Transverse colon (tissue), 4 donors: Measurements from ENCODE around the gene VSIG4. TPM values are rescaled to one million over a fixed set of nuclear protein-coding genes. Genes with fewer than 3 reads are reported as not detected.

Source experiments
- DNase-seq: peaks from one replicate; pipeline ENCODE4 v3.0.0-alpha.2; 2019
- H3K27ac ChIP-seq, 4 donors: fragments of 200-600 bp; sonication (generic); 2 replicates each; pipeline ENCODE4 v1.5.1; 2016 to 2018; ENCODE audit warnings: inconsistent platforms in 4 of 4
- H3K27me3 ChIP-seq: fragments of 200-600 bp; sonication (generic); 2 replicates; pipeline ENCODE4 v1.5.1; 2017; ENCODE audit warnings: inconsistent platforms
- H3K36me3 ChIP-seq, 4 donors: fragments of 200-600 bp; sonication (generic); 2 replicates each; pipeline ENCODE4 v1.5.1; 2017 to 2019; ENCODE audit warnings: inconsistent platforms in 4 of 4
- H3K4me1 ChIP-seq, 4 donors: fragments of 200-600 bp; sonication (generic); 2 replicates each; pipeline ENCODE4 v1.5.1; 2017 to 2020; ENCODE audit warnings: inconsistent platforms in 4 of 4
- H3K4me3 ChIP-seq, 4 donors: fragments of 200-600 bp; sonication (generic); 1 replicate in 1 of 4; 2 replicates in 3 of 4; pipeline versions ENCODE4 v1.5.1 to v1.6.1; 2017 to 2019; ENCODE audit warnings: inconsistent platforms in 4 of 4
- H3K9me3 ChIP-seq, 2 donors: fragments of 200-600 bp; sonication (generic); 2 replicates each; pipeline ENCODE4 v1.5.1; 2017 to 2019; ENCODE audit warnings: inconsistent platforms in 2 of 2
- EP300 ChIP-seq: sonication (generic); formaldehyde crosslinking; IDR thresholded peaks from one replicate; pipeline ENCODE4 v1.6.1; 2017; ENCODE audit warnings: antibody characterized with exemption, low read depth
- POLR2A ChIP-seq: fragments of 450-650 bp; IDR thresholded peaks from one replicate; pipeline ENCODE4 v1.6.1; 2016; ENCODE audit warnings: antibody characterized with exemption, mild to moderate bottlenecking, moderate library complexity
- POLR2AphosphoS5 ChIP-seq, 3 donors: sonication (generic); formaldehyde crosslinking; IDR thresholded peaks; one replicate each; pipeline ENCODE4 v1.6.1; 2016; ENCODE audit warnings: antibody characterized with exemption in 3 of 3
- WGBS, 2 donors: methylation state at CpG; one replicate each; pipeline ENCODE4 v1.1.5; 2018; ENCODE audit warnings: low coverage in 1 of 2; 5-methylcytosine and 5-hydroxymethylcytosine counted together
- in situ Hi-C, 4 donors: fragments of 200-750 bp; cut with MboI; loops; one replicate each; pipeline versions ENCODE4 v1.15.0 to v1.15.1; 2017; ENCODE audit warnings: low sequenced_read_pairs in 3 of 4, low pct_ligation_motif_present in 1 of 4, low pct_unique_long_range_greater_than_20kb in 1 of 4
- intact Hi-C: fragments of 100-400 bp; cut with DNase I; formaldehyde crosslinking; loops from one replicate; pipeline ENCODE4 v1.15.1; 2023; ENCODE audit warnings: low total_unique reads
- total RNA-seq, 4 donors: library from RNA; depleted of rRNA; stranded (reverse); fragments of >200 nt; gene quantifications; one replicate each; pipeline ENCODE4 v1.1.0, GENCODE V29; 2016
- TF ChIP-seq, protein P1 (sequence below), 5 experiments: fragments of 200-600 bp in 3 of 5; fragments of 450-650 bp in 2 of 5; sonication (generic) in 3 of 5; IDR thresholded peaks; 1 replicate in 2 of 5; 2 replicates in 3 of 5; pipeline ENCODE4 v1.5.1; 2016 to 2017; ENCODE audit warnings: antibody characterized with exemption in 5 of 5, inconsistent platforms in 3 of 5, mild to moderate bottlenecking in 2 of 5, moderate library complexity in 1 of 5

VSIG4 gene
- total RNA-seq, 4 donors from 2014 or later, result 7.5 to 66.9 (median 32.1) TPM

DNA sequence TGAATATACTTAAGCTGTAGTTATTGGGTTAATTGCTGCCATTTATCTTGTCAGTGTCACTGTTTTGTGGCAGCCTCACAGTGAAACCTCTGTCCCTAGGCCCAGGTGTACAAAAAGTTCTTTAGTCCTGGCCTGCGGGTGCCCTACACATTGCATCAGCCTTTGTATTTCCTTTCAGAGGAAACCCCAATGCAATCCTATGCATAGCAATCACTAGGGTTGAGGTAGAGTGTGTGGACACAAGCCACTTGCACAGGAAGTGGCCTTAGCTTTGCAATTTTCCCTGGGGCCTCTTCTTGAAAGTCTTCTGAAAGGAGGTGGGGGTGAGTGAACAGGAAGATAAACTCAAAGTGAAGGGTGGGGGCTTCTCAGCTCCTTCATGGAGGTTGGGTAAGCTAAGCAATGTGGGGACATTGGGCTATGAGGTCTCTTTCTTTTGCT is 27.8 kb downstream of the VSIG4 start:
- DNase-seq, result peak; percentile 23
- TF ChIP-seq POLR2AphosphoS5 (IDR thresholded peaks at IDR 0.05), result no peak
- TF ChIP-seq, protein P1, sequence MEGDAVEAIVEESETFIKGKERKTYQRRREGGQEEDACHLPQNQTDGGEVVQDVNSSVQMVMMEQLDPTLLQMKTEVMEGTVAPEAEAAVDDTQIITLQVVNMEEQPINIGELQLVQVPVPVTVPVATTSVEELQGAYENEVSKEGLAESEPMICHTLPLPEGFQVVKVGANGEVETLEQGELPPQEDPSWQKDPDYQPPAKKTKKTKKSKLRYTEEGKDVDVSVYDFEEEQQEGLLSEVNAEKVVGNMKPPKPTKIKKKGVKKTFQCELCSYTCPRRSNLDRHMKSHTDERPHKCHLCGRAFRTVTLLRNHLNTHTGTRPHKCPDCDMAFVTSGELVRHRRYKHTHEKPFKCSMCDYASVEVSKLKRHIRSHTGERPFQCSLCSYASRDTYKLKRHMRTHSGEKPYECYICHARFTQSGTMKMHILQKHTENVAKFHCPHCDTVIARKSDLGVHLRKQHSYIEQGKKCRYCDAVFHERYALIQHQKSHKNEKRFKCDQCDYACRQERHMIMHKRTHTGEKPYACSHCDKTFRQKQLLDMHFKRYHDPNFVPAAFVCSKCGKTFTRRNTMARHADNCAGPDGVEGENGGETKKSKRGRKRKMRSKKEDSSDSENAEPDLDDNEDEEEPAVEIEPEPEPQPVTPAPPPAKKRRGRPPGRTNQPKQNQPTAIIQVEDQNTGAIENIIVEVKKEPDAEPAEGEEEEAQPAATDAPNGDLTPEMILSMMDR (IDR thresholded peaks at IDR 0.05), result no peak
- no peak for TF ChIP-seq EP300
- no peak for TF ChIP-seq POLR2A
- H3K4me3 ChIP-seq, result no peak overlapping the region
- in situ Hi-C loops (no loop called here), intact Hi-C loops (no loop called here)
- no peaks in the 10 kb centered on the region for H3K36me3 ChIP-seq
- no peaks in the 10 kb centered on the region for H3K4me1 ChIP-seq
- WGBS, 2 donors, result 69% methylated on average over 1 of the region's 1 CpG; no CpG with 5 or more reads in 1 of the 2 donors
- H3K9me3 ChIP-seq, result no peaks in the 10 kb centered on the region
- H3K27ac ChIP-seq, result peak overlapping the region in 2 of 4 donors; percentile 23 to 29
- H3K27me3 ChIP-seq, result no peaks in the 10 kb centered on the region

DNA sequence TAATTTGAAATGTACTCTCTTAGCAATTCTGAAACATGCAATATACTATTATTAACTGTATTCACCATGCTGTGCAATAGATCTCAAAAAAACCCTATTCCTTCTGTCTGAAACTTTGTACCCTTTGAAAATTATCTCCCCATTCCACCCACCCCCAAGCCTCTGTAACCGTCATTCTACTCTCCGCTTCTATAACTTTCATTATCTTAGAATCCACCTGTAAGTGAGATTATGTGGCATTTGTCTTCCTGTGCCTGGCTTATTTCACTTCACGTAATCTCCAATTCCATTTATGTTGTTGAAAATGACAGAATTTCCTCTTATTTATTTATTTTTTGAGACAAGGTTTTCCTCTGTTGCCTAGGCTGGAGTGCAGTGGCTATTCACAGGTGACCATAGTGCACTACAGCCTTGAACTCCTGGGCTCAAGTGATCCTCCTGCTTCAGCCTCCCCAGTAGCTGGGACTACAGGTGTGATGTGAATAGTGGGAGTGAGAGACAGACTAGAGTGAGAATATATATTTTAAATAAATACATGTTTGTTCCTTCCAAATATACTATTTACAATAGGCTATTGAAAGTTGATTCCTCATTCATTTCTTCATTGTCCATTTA is 30.5 kb downstream of the VSIG4 start:
- H3K27me3 ChIP-seq, result no peaks in the 10 kb centered on the region
- intact Hi-C loops (no loop called here), in situ Hi-C loops (no loop called here)
- no peaks in the 10 kb centered on the region for H3K4me1 ChIP-seq
- TF ChIP-seq POLR2AphosphoS5 (IDR thresholded peaks at IDR 0.05), result no peak
- H3K4me3 ChIP-seq, result no peak overlapping the region
- no peak overlapping the region for H3K27ac ChIP-seq
- no peaks in the 10 kb centered on the region for H3K9me3 ChIP-seq
- 92% methylated on average over 2 to 3 of the region's 3 CpGs for WGBS, 2 donors
- no peaks in the 10 kb centered on the region for H3K36me3 ChIP-seq
- no peak for DNase-seq

DNA sequence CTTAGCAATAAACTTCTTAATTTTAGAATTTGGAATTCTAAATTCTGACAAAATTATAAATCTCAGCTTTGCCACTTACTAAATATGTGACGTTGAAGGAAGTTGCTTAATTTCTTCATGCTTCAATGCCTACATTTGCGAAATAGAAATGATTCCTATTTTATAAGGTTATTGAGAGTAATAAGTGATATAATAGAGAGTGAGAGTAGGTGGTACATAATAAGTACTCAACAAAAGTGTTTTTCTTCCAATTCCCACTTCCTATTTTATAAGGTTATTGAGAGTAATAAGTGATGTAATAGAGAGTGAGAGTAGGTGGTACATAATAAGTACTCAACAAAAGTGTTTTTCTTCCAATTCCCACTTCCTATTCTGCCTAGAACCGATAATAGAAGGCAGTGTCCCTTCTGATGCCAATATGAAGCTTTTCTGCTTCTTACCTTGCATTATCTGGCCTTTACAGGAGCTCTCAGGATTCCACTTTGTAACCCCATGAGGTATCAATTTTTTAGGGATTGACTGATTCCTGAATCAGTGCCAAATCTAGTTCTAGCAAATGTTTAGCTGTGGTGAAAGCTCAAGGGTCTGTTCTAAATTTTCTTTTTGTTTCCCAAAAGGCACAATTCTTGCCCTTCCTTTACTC is 31.4 kb downstream of the VSIG4 start:
- no peak overlapping the region for H3K4me3 ChIP-seq
- H3K27ac ChIP-seq, result no peak overlapping the region
- DNase-seq, result no peak
- no peaks in the 10 kb centered on the region for H3K4me1 ChIP-seq
- TF ChIP-seq POLR2A (no peak), POLR2AphosphoS5 (IDR thresholded peaks at IDR 0.05) (no peak), EP300 (no peak)
- TF ChIP-seq, protein P1 (IDR thresholded peaks at IDR 0.05), result no peak
- no peaks in the 10 kb centered on the region for H3K27me3 ChIP-seq
- intact Hi-C loops (no loop called here), in situ Hi-C loops (no loop called here)
- H3K36me3 ChIP-seq, result no peaks in the 10 kb centered on the region
- H3K9me3 ChIP-seq, result no peaks in the 10 kb centered on the region
- WGBS, 2 donors, result 42 to 72% methylated on average over 2 to 3 of the region's 3 CpGs

DNA sequence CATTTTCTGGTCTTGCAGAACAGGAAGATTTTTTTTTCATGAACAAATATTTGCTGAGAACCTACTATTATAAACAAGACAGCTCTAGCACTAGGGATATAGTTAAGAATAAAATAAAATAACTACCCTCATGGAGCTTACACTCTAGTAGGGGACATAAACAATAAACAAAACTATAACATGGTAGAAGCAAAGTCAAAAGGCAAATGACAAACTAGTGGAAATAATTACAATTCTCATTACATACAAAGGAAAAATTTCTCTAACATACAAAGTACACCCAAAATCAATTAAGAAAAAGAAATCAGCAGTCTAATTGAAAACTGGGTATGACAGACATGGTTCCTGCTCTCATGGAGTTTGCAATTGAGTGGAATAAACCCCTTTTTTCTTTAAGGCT is 32.0 kb downstream of the VSIG4 start:
- intact Hi-C loops, result no loop called here
- Histone ChIP-seq H3K4me1 (no peaks in the 10 kb centered on the region), H3K9me3 (no peaks in the 10 kb centered on the region), H3K36me3 (no peaks in the 10 kb centered on the region), H3K27ac (no peak overlapping the region), H3K27me3 (no peaks in the 10 kb centered on the region), H3K4me3 (no peak overlapping the region)
- DNase-seq, result no peak
- TF ChIP-seq, protein P1 (IDR thresholded peaks at IDR 0.05), result no peak
- no peak for TF ChIP-seq POLR2AphosphoS5 (IDR thresholded peaks at IDR 0.05)
- TF ChIP-seq EP300, result no peak
- TF ChIP-seq POLR2A, result no peak
- in situ Hi-C loops, result no loop called here
